Activated CD4-positive, alpha-beta T cell treated with anti-CD3 and anti-CD28 coated beads, Interleukin-2, amount 50 U/mL, for 4 hours (primary cell): ENCODE measurements around the gene ALS2.
"Not testable (repeated sequence)": the region's sequence is repeated elsewhere in the genome, so short reads cannot be mapped to it uniquely, and the experiment has no call there.

Source experiments
- DNase-seq, 2 experiments: peaks; one replicate each; pipeline ENCODE4 v3.0.0-alpha.2; 2020

ALS2 gene

DNA sequence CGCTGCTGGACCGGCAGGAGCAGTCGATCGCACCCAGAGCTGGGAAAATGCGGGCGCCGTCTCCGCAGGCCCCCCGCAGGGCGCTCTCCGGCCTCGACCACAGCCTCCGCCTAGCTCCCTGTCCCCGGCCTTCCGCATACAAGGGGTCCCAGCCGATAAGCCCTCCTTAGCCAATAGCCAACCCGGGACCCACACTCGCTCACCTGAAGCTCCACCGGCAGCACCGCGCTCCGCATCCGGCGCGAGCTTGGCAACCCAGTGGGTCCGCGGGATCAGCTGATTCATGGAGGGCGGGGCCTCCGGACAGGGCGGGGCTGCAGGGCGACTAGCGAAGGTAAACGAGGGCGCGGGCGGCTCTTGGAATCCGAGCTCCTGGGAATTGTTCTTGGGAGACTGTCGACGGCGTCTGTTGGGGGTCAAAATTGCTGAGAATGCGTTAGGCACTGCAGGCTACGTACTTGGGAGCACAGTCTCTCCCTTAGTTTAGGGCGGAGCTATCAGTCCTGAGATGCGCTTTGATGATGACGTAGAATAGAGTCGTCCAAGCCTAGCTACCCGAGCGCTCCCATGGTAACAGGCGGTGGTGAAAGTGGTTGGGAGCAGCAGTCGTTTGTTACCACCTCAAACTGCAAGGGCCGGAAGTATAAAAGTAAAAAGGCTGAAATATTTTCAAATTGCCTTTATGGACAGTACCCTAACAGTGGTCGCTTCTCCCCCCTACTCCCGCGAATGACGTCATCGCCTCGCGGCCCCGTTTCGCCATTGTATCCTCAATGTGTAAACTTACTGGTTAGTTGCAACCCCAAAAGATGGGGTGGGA lies at the start of gene ALS2:
ALS2 (minus strand) TSS at position 260 of the 820 bp plus-strand sequence. CDS start 12,048 bp downstream, outside the sequence.
- peak; percentile 92 to 93 for DNase-seq

DNA sequence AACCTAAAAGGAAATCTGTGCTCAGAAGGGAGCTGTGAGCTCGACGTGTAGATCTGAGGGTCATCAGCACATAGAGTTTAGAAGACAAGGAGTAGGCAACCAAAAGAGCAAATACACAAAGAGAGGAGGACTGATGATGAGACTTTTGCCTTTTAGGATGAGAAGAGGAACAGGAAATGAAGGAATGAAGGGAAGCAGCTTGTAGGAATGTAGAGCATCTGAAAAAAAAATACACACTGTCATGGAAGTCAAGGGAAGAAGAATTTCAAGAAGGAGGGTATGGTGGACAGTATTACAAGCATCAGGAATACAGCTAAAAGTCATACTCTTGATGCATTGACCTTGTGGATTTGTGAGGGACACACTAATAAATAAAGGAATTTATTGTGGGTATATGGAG lies 47.5 kb upstream of the ALS2 start:
- no peak for DNase-seq

DNA sequence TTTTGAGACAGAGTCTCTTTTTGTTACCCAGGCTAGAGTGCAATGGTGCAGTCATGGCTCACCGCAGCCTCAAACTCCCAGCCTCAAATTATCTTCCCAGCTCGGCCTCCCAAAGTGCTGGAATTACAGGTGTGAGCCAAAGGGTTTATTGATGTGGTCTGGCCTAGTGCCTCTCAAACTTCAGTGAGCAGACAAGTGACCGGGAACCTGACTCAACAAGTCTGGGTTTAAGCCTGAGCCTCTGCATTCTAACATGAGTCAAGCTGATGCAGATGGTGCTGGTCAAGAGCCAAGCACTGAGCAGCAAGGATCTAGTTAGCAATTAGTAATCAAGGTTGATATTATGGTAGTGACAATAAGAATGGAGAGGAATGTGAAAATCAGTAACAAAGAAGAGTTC lies 46.9 kb upstream of the ALS2 start:
- DNase-seq, result no peak

DNA sequence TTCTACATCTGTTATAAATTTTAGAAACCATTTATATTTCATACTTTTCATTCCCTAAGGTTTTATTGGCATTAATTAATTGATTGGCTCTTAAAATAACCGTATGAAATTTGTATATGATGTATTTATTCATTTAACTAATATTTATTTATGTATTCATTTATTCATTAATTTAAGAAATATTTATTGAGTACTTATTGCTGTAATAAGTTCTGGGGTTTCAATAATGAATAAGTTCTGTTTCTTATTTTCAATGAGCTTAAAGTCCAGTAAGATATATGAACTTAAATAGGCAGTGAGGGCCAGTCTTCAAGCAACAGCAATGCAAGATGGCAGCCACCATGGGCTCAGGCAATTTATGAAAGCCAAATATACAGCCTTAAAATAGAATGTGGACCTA lies 43.5 kb upstream of the ALS2 start:
- DNase-seq, result no peak

DNA sequence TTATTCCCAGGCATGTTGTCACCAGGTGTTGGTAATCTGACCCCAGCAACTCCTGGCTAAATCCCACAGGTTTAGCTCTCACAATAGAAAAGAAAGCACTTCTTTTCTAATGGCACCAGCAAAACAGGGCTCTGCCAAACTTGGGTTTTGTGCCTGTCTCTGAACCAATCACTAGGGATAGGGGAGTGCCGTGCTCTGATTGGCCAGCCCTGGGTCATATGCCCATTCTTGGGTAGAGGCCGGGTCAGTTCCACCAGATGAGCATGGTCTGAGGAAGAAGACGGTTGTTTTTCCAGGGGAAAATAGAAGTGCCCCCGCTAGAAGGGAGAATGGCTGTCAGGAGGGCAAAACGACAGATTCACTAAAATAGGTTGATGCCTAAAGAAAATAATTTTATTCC lies 40.3 kb upstream of the ALS2 start:
- no peak for DNase-seq

DNA sequence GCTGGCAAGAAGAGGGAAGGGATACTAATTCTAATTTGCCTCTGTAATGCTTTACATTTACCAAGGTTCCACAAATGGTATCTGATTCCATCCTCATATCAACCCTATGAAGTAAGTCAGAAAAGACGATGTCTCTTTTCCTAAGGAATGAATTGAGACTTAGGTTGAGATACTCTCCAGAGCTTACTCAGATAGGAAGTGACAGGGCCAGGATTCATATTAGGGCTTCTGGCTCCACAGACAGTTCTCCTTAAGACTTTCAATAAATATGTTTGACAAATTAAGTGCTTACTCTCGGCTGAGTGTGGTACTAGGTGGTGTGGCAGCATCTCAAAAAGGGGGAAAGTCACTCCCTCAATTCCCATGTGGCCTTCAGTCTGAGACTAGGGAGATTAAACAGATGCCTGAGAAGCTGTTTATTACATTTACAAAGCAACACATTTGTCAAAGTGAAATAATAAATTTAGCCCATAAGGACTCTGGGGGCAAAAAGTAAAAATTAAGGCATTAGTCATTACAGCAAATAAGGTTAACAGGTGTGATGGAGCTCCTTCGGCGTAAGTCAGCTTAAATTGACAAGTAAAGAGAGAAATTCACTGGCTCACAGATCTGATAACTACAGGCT lies 39.8 kb upstream of the ALS2 start:
- DNase-seq, result no peak

DNA sequence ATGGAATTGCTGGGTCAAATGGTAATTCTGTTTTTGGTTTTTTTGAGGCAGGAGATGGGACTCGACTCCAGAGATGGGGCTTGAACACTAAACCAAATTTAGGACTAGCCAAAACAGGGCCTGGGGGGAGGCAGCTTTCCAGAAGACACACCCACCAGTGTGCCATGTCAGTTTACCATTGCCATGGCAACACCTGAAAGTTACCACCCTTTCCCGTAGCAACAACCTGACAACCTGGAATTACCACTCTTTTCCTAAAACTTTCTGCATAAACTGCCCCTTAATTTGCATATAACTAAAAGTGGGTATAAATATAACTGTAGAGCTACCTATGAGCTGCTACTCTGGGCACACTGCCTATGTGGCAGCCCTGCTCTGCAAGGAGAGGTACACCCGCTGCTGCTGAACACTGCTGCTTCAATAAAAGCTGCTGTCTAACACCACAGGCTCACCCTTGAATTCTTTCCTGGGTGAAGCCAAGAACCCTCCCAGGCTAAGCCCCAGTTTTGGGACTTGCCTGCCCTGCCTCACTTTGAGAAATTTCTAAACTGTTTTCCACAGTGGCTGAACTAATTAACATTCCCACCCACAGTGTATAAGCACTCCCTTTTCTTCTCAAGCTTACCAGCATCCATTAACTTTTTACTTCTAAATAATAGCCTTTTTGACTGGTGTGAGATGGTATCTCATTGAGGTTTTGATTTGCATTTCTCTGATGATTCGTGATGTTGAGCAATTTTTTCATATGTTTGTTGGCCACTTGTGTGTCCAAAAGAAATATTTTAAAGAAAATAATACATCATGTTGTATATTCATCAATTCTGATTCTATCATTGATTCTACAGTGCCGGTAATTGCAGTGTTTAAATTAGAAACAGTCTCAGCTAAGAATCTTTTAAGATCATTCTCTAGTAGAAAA lies 36.2 kb upstream of the ALS2 start:
- no peak for DNase-seq

DNA sequence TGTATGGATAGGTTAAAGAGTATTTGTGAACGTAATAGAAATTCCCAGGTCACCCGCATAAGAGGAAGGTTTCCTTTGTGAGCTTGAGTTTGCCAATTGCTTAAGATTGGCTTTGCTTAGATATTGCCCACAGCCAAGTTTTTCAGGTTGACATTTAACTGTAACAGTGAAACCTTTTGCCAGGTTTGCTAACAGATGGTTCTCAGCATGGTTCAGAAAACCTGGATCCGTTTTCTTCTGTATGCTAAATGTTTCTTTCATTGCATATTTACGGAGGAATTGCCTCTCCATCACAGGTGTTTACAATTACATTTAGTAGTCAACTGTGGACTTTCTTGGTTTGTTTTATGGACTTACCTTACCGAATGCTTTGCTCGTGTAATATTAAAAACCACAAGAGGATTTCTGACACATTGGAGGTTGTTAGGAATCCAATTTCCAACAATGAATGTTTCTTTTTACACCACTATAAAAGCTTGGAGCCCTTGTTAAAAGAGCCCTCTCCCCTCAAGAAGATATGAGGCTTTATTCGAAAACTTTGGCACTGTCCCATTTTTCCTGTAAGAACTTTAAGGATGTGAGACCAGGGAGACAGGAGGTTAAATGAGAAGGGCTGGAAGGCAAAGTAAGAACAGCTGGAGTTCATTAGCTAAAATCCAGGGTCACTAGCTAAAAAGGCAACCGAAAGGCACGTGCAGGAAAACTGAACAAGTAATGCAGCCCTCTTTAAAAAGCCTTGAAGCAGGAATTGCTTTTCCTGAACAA lies 33.4 kb upstream of the ALS2 start:
- no peak for DNase-seq

DNA sequence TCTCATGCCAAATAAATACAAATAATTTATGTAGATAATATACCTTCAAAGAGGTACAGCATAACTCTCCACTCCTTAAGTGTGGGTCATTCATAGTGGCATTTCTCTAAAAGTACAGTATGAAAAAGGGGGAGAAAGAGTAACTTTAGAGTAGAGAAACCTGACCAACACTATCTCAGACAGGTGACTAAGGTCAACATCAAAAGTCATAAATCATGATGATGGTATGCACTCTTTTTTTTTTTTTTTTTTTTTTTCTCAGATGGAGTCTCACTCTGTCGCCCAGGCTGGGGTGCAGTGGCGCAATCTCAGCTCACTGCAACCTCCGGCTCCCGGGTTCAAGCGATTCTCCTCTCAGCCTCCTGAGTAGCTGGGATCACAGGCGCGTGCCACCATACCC lies 29.9 kb upstream of the ALS2 start:
- DNase-seq, result not testable (repeated sequence)

DNA sequence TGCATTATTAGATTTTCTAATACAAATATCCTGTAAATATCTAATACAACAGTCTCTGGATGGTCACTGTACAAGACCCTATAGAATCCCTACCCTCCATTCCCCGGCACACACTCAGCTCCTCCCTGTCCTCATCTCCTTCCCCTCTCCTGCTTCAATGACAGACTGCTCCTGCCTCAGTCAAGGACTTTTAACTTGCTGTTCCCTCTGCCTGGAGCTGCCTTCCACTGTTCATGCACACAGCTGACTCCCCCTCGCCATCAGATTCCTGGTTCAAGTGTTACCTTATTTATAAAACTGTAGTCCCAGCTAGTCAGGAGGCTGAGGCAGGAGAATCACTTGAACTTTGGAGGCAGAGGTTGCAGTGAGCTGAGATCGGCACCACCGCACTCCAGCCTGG lies 28.9 kb upstream of the ALS2 start:
- DNase-seq, result no peak

DNA sequence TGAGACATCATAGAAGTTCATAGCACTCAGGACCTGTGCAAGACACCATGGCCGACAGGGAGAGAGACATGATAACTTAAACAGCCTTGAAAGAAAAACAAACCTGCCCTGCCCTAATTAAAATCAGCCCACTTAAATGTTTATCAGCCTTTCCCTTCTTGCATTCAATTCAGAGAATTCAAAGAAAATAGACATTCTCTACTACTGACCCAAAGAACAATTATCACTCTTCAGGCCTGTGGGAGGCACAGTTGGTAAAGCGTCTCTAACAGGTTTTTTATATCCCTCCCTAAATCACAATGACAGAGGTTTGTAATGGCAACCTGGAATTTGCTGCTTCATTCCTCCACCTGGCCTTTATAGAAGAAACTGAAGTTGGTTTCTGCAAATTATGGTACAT lies 27.3 kb upstream of the ALS2 start:
- DNase-seq, result no peak

DNA sequence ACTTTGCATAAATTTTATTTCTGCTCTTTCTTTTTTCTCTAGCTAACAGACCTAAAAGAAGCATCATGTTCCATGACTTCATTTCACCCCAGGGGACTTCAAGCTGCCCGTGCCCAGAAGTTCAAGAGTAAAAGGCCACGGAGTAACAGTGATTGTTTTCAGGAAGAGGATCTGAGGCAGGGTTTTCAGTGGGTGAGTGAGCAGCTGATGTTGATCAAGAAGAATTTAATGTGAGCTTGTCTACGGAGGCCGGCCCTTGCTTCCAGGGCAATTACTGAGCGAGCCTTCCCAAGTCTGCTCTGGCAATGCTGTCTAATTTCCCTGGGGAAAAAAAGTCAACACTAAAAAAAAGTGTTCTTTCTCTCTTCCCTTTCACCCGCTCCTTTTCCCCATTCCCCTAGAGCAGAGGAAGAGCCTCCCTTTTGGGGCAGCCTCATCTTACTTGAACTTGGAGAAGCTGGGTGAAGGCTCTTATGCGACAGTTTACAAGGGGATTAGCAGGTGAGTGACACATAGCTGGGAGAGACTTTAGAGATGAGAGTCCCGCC lies 26.8 kb upstream of the ALS2 start:
- DNase-seq, result no peak

DNA sequence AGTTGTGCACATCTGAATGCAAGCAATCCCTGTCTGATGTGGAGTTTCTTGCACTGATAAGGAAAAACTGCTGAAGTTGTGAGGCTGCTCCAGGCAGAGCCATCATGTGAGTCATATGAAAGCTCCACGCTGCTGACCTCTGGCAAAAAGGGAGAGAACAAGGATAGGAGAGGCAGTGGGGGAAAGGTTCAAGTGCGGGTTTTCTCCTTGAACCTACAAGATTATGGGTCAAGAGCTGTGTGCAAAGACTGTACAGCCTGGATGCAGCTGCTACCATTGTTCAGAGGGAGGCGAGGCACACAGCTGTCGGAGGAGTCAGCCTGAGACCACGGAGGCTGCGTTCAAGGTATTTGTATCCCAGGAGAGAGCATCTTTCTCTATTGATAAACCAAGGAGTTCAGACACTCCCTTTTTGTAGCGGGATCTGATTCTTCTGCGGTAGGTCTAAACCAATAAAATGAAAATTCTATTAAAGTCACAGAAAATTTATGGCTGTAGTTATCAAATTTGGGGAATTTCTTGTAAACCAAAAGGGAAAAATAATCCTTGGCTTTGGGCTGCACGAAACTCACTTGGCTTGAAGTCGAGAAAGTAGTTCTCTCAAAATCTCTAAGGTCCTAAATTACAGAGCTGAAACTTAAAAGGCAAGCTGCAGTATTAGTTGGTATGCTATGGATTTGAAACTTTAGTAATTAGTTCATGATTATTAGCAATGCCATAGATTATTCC lies 25.9 kb upstream of the ALS2 start, which contains the start of gene CDK15:
CDK15 (plus strand) TSS at position 96 of the 729 bp plus-strand sequence; CDS start at position 224, 128 bp downstream.
- DNase-seq, result no peak

DNA sequence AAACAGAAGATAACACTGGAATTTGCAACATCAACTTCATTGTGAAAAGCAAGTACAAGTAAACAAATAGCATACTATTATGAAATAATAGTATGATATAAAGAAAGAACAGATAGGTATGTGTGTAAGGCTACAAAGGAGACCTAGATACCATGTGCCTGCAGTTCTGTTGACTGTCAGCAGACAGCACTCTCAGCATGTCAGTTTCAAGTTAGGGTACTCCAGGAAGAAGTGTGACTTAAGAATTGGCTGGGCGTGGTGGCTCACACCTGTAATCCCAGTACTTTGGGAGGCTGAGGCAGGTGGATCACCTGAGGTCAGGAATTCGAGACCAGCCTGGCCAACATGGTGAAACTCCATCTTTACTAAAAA lies 18.2 kb upstream of the ALS2 start:
- DNase-seq, result not testable (repeated sequence)

DNA sequence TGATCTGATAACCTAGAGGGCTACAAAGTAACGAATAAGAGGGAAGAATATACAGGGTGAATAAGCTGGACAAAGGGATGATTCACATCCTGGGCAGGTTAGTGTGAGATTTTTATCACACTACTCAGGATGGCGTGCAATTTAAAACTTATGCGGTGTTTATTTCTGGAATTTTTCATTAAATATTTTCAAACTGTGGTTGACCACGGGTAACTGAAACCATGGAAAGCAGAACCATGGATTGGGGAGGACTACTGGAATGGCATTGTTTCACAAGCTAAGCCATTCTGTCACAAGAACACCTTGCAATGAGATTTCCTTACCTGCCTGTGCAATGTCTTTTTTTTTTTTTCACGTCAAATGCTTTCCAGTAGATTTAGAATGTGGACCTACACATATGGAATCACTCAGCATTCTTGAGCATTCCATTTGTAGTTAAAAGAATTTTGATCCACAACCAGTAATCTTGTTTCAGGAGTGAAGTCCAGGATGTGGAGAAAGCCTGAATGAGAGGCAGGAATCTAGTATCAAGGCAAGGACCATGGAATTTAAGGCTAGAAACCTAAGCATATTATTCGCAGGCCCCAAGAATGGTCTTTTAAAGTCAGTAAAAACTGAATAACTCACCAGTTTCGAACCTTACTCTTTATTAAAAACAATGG lies 17.6 kb upstream of the ALS2 start:
- no peak for DNase-seq

DNA sequence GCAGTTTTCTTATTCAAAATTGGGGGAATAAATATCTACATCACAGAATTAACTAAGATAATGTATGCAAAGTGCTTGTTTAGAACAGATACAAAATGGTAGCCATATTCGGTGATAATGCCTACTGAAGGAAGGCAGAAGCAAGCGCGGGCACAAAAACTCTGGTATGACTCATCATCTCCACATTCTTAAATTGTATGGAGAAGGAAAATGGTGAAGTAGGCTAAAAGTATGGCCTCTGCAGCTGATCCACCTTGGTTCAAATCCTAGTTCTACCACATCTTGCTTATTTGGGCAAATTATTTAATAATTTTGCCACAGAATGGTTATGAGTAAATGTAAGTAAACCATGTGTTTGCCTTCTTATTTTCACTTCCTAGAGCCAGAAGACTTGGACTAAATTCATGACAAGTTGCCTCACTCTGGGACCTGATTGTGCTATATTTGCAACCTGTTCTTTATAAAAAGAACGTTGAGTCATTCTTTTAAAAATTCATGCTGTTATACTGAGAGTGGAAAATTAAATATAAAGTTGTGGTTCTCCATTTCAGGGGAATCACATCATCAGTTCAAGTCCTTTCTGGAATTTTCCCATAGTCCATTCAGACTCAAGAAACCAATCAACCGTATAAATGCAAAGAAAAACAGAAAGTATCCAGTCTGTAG lies 16.6 kb upstream of the ALS2 start:
- no peak for DNase-seq

DNA sequence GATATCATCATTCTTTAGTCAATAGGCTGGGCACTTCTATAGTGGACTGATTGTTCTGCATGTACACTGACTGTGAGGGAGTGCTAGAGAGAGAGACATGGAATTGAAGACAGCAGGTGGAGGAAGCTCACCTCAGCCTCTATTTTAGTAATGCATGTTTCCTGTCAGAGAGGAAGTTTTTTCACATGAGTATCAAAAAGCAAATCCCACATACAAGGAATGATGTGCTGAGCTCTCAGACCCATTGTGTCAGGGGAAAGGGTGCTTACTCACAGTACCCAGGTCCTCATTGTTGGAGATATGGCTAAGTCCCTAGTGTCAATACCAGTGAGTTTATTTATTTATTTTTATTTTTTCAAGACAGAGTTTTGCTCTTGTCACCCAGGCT lies 15.7 kb upstream of the ALS2 start:
- DNase-seq, result no peak

DNA sequence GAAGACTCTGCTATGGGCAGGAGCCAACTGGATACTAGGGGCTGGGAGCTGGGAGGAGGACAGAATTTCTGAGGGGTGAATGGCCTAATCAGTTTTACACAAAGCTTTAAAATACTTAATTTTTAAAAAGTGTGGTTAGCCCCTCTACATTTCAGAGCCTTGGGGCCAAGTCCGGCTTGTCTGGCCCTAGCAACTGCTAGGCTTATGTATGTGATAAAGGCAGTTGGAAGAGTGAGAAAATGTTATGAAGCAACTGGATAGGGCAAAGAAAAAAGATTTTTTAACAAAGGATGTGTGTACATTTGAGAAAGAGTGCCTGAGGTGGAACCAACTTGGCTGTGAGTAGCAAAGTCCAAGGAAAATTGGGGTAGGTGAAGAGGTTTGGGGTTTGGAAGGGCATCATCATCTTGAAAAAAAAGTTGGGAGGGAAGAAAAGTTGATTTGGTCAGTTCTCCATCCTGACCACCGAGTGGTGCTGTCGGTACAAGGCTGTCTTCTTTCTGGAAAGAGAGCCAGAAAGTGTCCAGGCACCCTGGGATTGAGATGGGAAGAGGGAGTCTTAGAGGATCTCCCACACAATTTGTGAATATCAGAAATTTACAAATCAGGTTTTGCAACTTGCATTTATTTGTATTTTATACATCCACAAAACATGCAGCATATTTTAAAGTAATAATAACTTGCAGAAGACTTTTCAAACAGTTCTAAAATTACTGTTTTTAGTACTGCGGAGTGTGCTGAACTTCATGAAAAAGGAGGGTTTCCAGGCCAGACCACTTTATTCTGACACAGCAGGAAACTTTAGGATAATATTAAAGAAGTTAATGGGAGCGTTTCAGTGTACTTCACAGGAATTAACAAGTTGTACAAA lies 15.1 kb upstream of the ALS2 start:
- no peak for DNase-seq

DNA sequence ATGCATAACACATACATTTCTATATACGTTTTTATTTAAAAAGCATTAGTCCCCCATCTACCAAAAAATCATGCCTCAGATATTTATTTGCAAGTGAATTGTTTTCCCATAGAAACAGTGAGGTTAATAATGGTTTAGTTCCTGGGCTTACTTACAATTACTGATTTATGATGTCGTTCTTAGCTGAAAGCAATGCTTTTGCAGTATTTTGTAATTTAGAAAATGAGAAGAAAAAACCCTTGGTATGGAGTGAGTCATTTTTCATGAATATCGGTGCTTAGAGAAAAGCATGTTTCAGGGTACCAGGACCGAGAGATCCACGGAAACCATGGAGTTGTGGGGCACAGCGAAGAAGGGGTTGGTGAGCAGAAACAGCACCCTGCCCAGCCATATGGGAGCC lies 13.6 kb upstream of the ALS2 start:
- DNase-seq, result no peak

DNA sequence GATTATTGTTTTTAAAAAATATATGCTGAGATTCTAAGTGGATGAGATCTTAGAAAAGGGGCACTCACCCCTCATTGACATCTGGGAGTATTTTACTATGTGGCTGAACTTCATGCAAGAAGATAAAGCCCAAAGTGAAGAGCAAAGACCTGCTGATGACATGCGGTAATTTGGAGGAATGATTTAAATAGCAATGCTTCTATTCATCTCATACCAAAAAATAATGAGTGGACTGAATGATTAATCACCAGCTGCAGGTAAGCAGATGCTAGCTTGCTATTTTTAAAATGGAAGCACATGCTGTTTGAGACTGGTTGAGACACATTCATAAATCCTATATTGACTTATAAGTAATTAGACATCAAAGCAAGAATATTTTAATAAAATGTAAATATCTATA lies 12.9 kb upstream of the ALS2 start:
- DNase-seq, result no peak
